T-helper 2 cell treated with Interferon-gamma antibody and Interleukin-4, amounts not matched to agents 5 μg/mL and 100 μg/mL, for 36 hours (primary cell): Measurements from ENCODE around the gene PLD4.

Experiments used
- DNase-seq: peaks from one replicate; pipeline ENCODE4 v3.0.0; 2021; ENCODE audit warnings: low spot score
- H3K27ac Mint-ChIP-seq: one replicate; pipeline ENCODE4 v1.8.0; 2021; ENCODE audit warnings: mild to moderate bottlenecking, mixed read lengths
- H3K27me3 Mint-ChIP-seq: one replicate; pipeline ENCODE4 v1.8.0; 2021; ENCODE audit warnings: low read depth, mixed read lengths
- H3K36me3 Mint-ChIP-seq: one replicate; pipeline ENCODE4 v1.8.0; 2021; ENCODE audit warnings: low read depth, mixed read lengths
- H3K4me1 Mint-ChIP-seq: one replicate; pipeline ENCODE4 v1.8.0; 2021; ENCODE audit warnings: low read depth, mixed read lengths
- H3K4me3 Mint-ChIP-seq: one replicate; pipeline ENCODE4 v1.8.0; 2022; ENCODE audit warnings: mild to moderate bottlenecking, moderate library complexity, mixed read lengths
- H3K9me3 Mint-ChIP-seq: one replicate; pipeline ENCODE4 v1.8.0; 2021; ENCODE audit warnings: mixed read lengths

The PLD4 gene

GRCh38 chr14:104891664-104892530 is 32.8 kb upstream of the PLD4 start:
- Mint-ChIP-seq H3K27ac (no peak overlapping the region), H3K4me1 (peaks cover 2% of the 10 kb centered on the region), H3K27me3 (no peaks in the 10 kb centered on the region), H3K9me3 (no peaks in the 10 kb centered on the region), H3K4me3 (no peak overlapping the region), H3K36me3 (no peaks in the 10 kb centered on the region)
- DNase-seq: no peak

- no peaks in the 10 kb centered on the region for H3K36me3 Mint-ChIP-seq
- H3K27me3 Mint-ChIP-seq: no peaks in the 10 kb centered on the region
- no peak overlapping the region for H3K27ac Mint-ChIP-seq
- no peaks in the 10 kb centered on the region for H3K9me3 Mint-ChIP-seq
- H3K4me1 Mint-ChIP-seq: peaks cover 2% of the 10 kb centered on the region
- no peak for DNase-seq
- no peak overlapping the region for H3K4me3 Mint-ChIP-seq
These were observed 31.9 kb upstream of the PLD4 start for GRCh38 chr14:104892531-104893434.

- no peak for DNase-seq
- Mint-ChIP-seq H3K9me3 (no peaks in the 10 kb centered on the region), H3K27ac (no peak overlapping the region), H3K36me3 (no peaks in the 10 kb centered on the region), H3K4me1 (peaks cover 2% of the 10 kb centered on the region), H3K27me3 (no peaks in the 10 kb centered on the region), H3K4me3 (no peak overlapping the region)
These were observed 31.1 kb upstream of the PLD4 start for GRCh38 chr14:104893435-104894207.

- no peaks in the 10 kb centered on the region for H3K9me3 Mint-ChIP-seq
- no peak for DNase-seq
- no peak overlapping the region for H3K4me3 Mint-ChIP-seq
- H3K27me3 Mint-ChIP-seq: no peaks in the 10 kb centered on the region
- H3K4me1 Mint-ChIP-seq: peaks cover 2% of the 10 kb centered on the region
- H3K27ac Mint-ChIP-seq: no peak overlapping the region
- no peaks in the 10 kb centered on the region for H3K36me3 Mint-ChIP-seq
These were observed 30.1 kb upstream of the PLD4 start for GRCh38 chr14:104894331-104895206.

GRCh38 chr14:104895207-104895785 is 29.4 kb upstream of the PLD4 start:
- Mint-ChIP-seq H3K27ac (no peak overlapping the region), H3K4me1 (peaks cover 2% of the 10 kb centered on the region), H3K4me3 (no peak overlapping the region), H3K27me3 (no peaks in the 10 kb centered on the region), H3K9me3 (no peaks in the 10 kb centered on the region), H3K36me3 (no peaks in the 10 kb centered on the region)
- DNase-seq: no peak

- H3K36me3 Mint-ChIP-seq: no peaks in the 10 kb centered on the region
- no peak for DNase-seq
These were observed 28.7 kb upstream of the PLD4 start for GRCh38 chr14:104895786-104896661.

GRCh38 chr14:104897330-104898194 is 27.1 kb upstream of the PLD4 start:
- no peak overlapping the region for H3K27ac Mint-ChIP-seq
- peaks cover 6% of the 10 kb centered on the region for H3K27me3 Mint-ChIP-seq
- peaks cover 6% of the 10 kb centered on the region for H3K4me1 Mint-ChIP-seq
- no peaks in the 10 kb centered on the region for H3K36me3 Mint-ChIP-seq
- no peaks in the 10 kb centered on the region for H3K9me3 Mint-ChIP-seq
- DNase-seq: no peak
- no peak overlapping the region for H3K4me3 Mint-ChIP-seq

More at GRCh38 chr14:104895786-104896661, 28.7 kb upstream of the PLD4 start:
- H3K4me1 Mint-ChIP-seq: peaks cover 3% of the 10 kb centered on the region
- H3K9me3 Mint-ChIP-seq: no peaks in the 10 kb centered on the region
- peaks cover 1% of the 10 kb centered on the region for H3K27me3 Mint-ChIP-seq
- H3K27ac Mint-ChIP-seq: no peak overlapping the region
- H3K4me3 Mint-ChIP-seq: no peak overlapping the region

GRCh38 chr14:104898195-104898558 is 26.5 kb upstream of the PLD4 start:
- no peak overlapping the region for H3K27ac Mint-ChIP-seq
- H3K9me3 Mint-ChIP-seq: no peaks in the 10 kb centered on the region
- no peaks in the 10 kb centered on the region for H3K36me3 Mint-ChIP-seq
- peaks cover 7% of the 10 kb centered on the region for H3K27me3 Mint-ChIP-seq
- H3K4me1 Mint-ChIP-seq: peaks cover 6% of the 10 kb centered on the region
- DNase-seq: no peak
- H3K4me3 Mint-ChIP-seq: no peak overlapping the region

- H3K4me1 Mint-ChIP-seq: peaks cover 6% of the 10 kb centered on the region
- DNase-seq: no peak
- no peaks in the 10 kb centered on the region for H3K9me3 Mint-ChIP-seq
- H3K36me3 Mint-ChIP-seq: no peaks in the 10 kb centered on the region
- peaks cover 13% of the 10 kb centered on the region for H3K27me3 Mint-ChIP-seq
- no peak overlapping the region for H3K4me3 Mint-ChIP-seq
- H3K27ac Mint-ChIP-seq: no peak overlapping the region
These were observed 25.7 kb upstream of the PLD4 start for GRCh38 chr14:104898870-104899510.

GRCh38 chr14:104899781-104900180 is 24.9 kb upstream of the PLD4 start:
- no peak overlapping the region for H3K4me3 Mint-ChIP-seq
- DNase-seq: no peak

More at GRCh38 chr14:104899781-104900180, 24.9 kb upstream of the PLD4 start:
- Mint-ChIP-seq H3K9me3 (no peaks in the 10 kb centered on the region), H3K27ac (no peak overlapping the region), H3K27me3 (peaks cover 21% of the 10 kb centered on the region), H3K4me1 (peaks cover 6% of the 10 kb centered on the region), H3K36me3 (no peaks in the 10 kb centered on the region)
